PC-9 (cell line): ENCODE measurements around the gene ZBTB48. TPM values are rescaled to one million over a fixed set of nuclear protein-coding genes. Genes with fewer than 3 reads are reported as not detected.

Source experiments
- BruUV-seq: library from RNA; stranded (reverse); fragments of 400-500 nt; replicated peaks from 2 replicates; lab custom pipeline; 2021; lab: Mats Ljungman, UMichigan
- CTCF ChIA-PET: fragments of 300-600 bp; sonication (Branson Sonifier 250); formaldehyde crosslinking; loops from one replicate; lab custom pipeline; 2022; ENCODE audit warnings: antibody characterized with exemption; lab: Charles Lee
- POLR2A ChIA-PET: fragments of 300-600 bp; sonication (Branson Sonifier 250); formaldehyde crosslinking; loops from one replicate; lab custom pipeline; 2022; ENCODE audit warnings: antibody characterized with exemption; ENCODE audit not compliant: unreplicated experiment; lab: Charles Lee
- DNase-seq, 2 experiments: peaks; one replicate each; pipeline versions ENCODE4 v3.0.0 to v3.0.0-alpha.2; 2015 to 2022; ENCODE audit warnings: mixed read lengths in 1 of 2
- H2AFZ ChIP-seq: fragments of 200-600 bp; sonication (generic); 2 replicates; pipeline ENCODE4 v1.8.1; 2017; ENCODE audit warnings: antibody characterized with exemption
- H3F3A ChIP-seq: fragments of 200-600 bp; sonication (generic); 2 replicates; pipeline ENCODE4 v1.8.1; 2017; ENCODE audit warnings: antibody characterized with exemption, mild to moderate bottlenecking, low read depth; ENCODE audit not compliant: insufficient read depth
- H3K27ac ChIP-seq: fragments of 200-600 bp; sonication (generic); 2 replicates; pipeline ENCODE4 v1.6.1; 2016; ENCODE audit warnings: mixed run types
- H3K27me3 ChIP-seq: fragments of 200-600 bp; sonication (generic); 2 replicates; pipeline ENCODE4 v1.6.1; 2016; ENCODE audit warnings: low read depth, mixed run types; ENCODE audit not compliant: insufficient read depth
- H3K36me3 ChIP-seq: fragments of 200-600 bp; sonication (generic); 2 replicates; pipeline ENCODE4 v1.6.1; 2016; ENCODE audit warnings: low read depth, mixed run types
- H3K4me1 ChIP-seq: fragments of 200-600 bp; sonication (generic); replicated peaks from 2 replicates; pipeline ENCODE4 v1.6.1; 2016; ENCODE audit warnings: mixed run types; ENCODE audit not compliant: insufficient read depth
- H3K4me2 ChIP-seq: fragments of 200-600 bp; sonication (generic); 2 replicates; pipeline ENCODE4 v1.6.1; 2017; ENCODE audit warnings: mixed run types
- H3K4me3 ChIP-seq: fragments of 200-600 bp; sonication (generic); 2 replicates; pipeline ENCODE4 v1.6.1; 2016; ENCODE audit warnings: mixed run types
- H3K79me2 ChIP-seq: fragments of 200-600 bp; sonication (generic); 2 replicates; pipeline ENCODE4 v1.6.1; 2017; ENCODE audit warnings: low read depth, mixed run types
- H3K9me2 ChIP-seq: fragments of 200-600 bp; sonication (generic); 2 replicates; pipeline ENCODE4 v1.8.1; 2017; ENCODE audit warnings: mild to moderate bottlenecking; ENCODE audit not compliant: insufficient read depth
- H3K9me3 ChIP-seq: fragments of 200-600 bp; sonication (generic); 2 replicates; pipeline ENCODE4 v1.8.1; 2016; ENCODE audit warnings: low read depth; ENCODE audit not compliant: insufficient read depth
- H4K20me1 ChIP-seq: fragments of 200-600 bp; sonication (generic); 2 replicates; pipeline ENCODE4 v1.8.1; 2017; ENCODE audit not compliant: insufficient read depth
- CTCF ChIP-seq: fragments of 200-600 bp; sonication (generic); conservative IDR thresholded peaks from 2 replicates; pipeline ENCODE4 v1.6.1; 2017; ENCODE audit warnings: mixed run types, antibody characterized with exemption, mild to moderate bottlenecking, moderate library complexity
- EZH2 ChIP-seq: fragments of 200-600 bp; sonication (generic); IDR thresholded peaks from 2 replicates; pipeline ENCODE4 v1.8.0; 2017; ENCODE audit warnings: antibody characterized with exemption, low read depth
- intact Hi-C: fragments of 100-400 bp; cut with micrococcal nuclease; formaldehyde crosslinking; loops from one replicate; pipeline ENCODE4 v1.10.0; 2022; ENCODE audit not compliant: unreplicated experiment
- total RNA-seq: library from RNA; stranded (reverse); gene quantifications from 2 replicates; pipeline ENCODE4 v1.2.3, GENCODE V29; 2021

The ZBTB48 gene
- total RNA-seq, 1 experiment from 2014 or later, result 17.2 TPM

GRCh38 chr1:6538956-6539355 lies 40.8 kb upstream of the ZBTB48 start:
- no peaks in the 10 kb centered on the region for H3K9me2 ChIP-seq
- ChIA-PET POLR2A (no interaction called here), CTCF (interaction anchor here (0.5 kb wide), 1 partner anchor 127 kb away, joined by 5 read pairs; no protein-coding TSS in a partner anchor)
- H4K20me1 ChIP-seq, result no peaks in the 10 kb centered on the region
- no peak for DNase-seq
- H3K79me2 ChIP-seq, result no peaks in the 10 kb centered on the region
- H3K27ac ChIP-seq, result no peak overlapping the region
- intact Hi-C loops, result no loop called here
- no peaks in the 10 kb centered on the region for H3K27me3 ChIP-seq
- no peak overlapping the region for H3K4me3 ChIP-seq
- H3K9me3 ChIP-seq, result no peaks in the 10 kb centered on the region
- no peak overlapping the region for H3K4me2 ChIP-seq
- H3K36me3 ChIP-seq, result no peaks in the 10 kb centered on the region
- TF ChIP-seq CTCF (no peak), EZH2 (no peak)
- no peak overlapping the region for H2AFZ ChIP-seq
- no peaks in the 10 kb centered on the region for H3K4me1 ChIP-seq
- no peaks in the 10 kb centered on the region for H3F3A ChIP-seq
- BruUV-seq, result no TSS peak

- H3K27ac ChIP-seq, result no peak overlapping the region
- H3K9me2 ChIP-seq, result no peaks in the 10 kb centered on the region
- intact Hi-C loops, result no loop called here
- H3K9me3 ChIP-seq, result no peaks in the 10 kb centered on the region
- no peaks in the 10 kb centered on the region for H3K79me2 ChIP-seq
- no TSS peak for BruUV-seq
- TF ChIP-seq CTCF (no peak), EZH2 (no peak)
- no peak for DNase-seq
- H4K20me1 ChIP-seq, result no peaks in the 10 kb centered on the region; the same call in 1 of the 2 replicates
- no peak overlapping the region for H3K4me3 ChIP-seq
- H3K4me2 ChIP-seq, result no peak overlapping the region
- ChIA-PET POLR2A (no interaction called here), CTCF (no interaction called here)
- H3K36me3 ChIP-seq, result no peaks in the 10 kb centered on the region
- H3K4me1 ChIP-seq, result no peaks in the 10 kb centered on the region
- no peaks in the 10 kb centered on the region for H3K27me3 ChIP-seq
- H2AFZ ChIP-seq, result no peak overlapping the region
- no peaks in the 10 kb centered on the region for H3F3A ChIP-seq
Observed at GRCh38 chr1:6544831-6545230, 35.0 kb upstream of the ZBTB48 start.

GRCh38 chr1:6545276-6546112 lies 34.3 kb upstream of the ZBTB48 start:
- Histone ChIP-seq H3K36me3 (no peaks in the 10 kb centered on the region), H4K20me1 (no peaks in the 10 kb centered on the region; the same call in 1 of the 2 replicates), H2AFZ (no peak overlapping the region), H3F3A (no peaks in the 10 kb centered on the region), H3K79me2 (no peaks in the 10 kb centered on the region), H3K27ac (no peak overlapping the region), H3K9me3 (no peaks in the 10 kb centered on the region), H3K4me2 (no peak overlapping the region), H3K9me2 (no peaks in the 10 kb centered on the region), H3K27me3 (no peaks in the 10 kb centered on the region), H3K4me3 (no peak overlapping the region), H3K4me1 (no peaks in the 10 kb centered on the region)
- TF ChIP-seq EZH2 (no peak), CTCF (no peak)
- no TSS peak for BruUV-seq
- DNase-seq, result no peak
- ChIA-PET POLR2A (no interaction called here), CTCF (no interaction called here)
- intact Hi-C loops, result no loop called here
